ENCODE results near the gene NCKAP5. TPM values are rescaled to one million over a fixed set of nuclear protein-coding genes. Genes with fewer than 3 reads are reported as not detected.

NCKAP5 gene
- total and polyA plus RNA-seq, 2 of the 8 experiments (the other 6 are each of a cell fraction or from before 2014, with no cell fraction given), result 0.27 to 0.86 TPM

- ChIA-PET POLR2A (ENCODE audit: partially characterized antibody) (no interaction called here), CTCF (ENCODE audit: partially characterized antibody) (interaction anchor here (0.5 to 1.1 kb wide), 4 partner anchors 10 to 615 kb away, joined by 3 to 4 read pairs (median 4); no protein-coding TSS in a partner anchor)
- Histone ChIP-seq H2BK15ac (ENCODE audit: low read length) (no peak overlapping the region), H3K4me2 (ENCODE audit: insufficient read depth in 1 of 2, low read depth in 2 of 2, low read length in 2 of 2) (no peak overlapping the region), H4K5ac (ENCODE audit: insufficient read length, low read depth, low read length) (no peak overlapping the region), H3K79me1 (ENCODE audit: low read depth, low read length) (no peaks in the 10 kb centered on the region), H3K4ac (replicated peaks; ENCODE audit: insufficient read length, low read depth, low read length) (no peak overlapping the region), H3K9ac (replicated peaks in 1 of 4; ENCODE audit: extremely low read depth in 1 of 4, low read depth in 3 of 4, low read length in 3 of 4) (no peak overlapping the region), H2BK120ac (replicated peaks; ENCODE audit: low read depth, low read length) (no peak overlapping the region), H4K8ac (ENCODE audit: extremely low read depth, insufficient read depth, low read length) (no peak overlapping the region), H3K27ac (ENCODE audit: low read depth, low read length) (no peak overlapping the region), H3K23ac (ENCODE audit: insufficient read length) (no peak overlapping the region), H3K56ac (replicated peaks; ENCODE audit: insufficient read length, low read depth, low read length) (no peak overlapping the region), H2BK20ac (ENCODE audit: low read length) (no peak overlapping the region), H3K79me2 (ENCODE audit: control insufficient read depth in 1 of 2, insufficient read depth in 2 of 2, low read length in 2 of 2) (no peaks in the 10 kb centered on the region), H4K20me1 (replicated peaks in 1 of 2; ENCODE audit: control insufficient read depth in 1 of 2, insufficient read depth in 2 of 2, low read length in 2 of 2) (no peaks in the 10 kb centered on the region), H3K4me3 (ENCODE audit: extremely low read depth in 1 of 4, insufficient read depth in 2 of 4, low read depth in 3 of 4, low read length in 4 of 4) (no peak overlapping the region), H2BK12ac (ENCODE audit: low read depth, low read length) (no peak overlapping the region), H3K14ac (ENCODE audit: insufficient read length) (no peak overlapping the region), H4K91ac (replicated peaks; ENCODE audit: insufficient read length, low read length) (no peak overlapping the region), H2BK5ac (ENCODE audit: low read depth, low read length) (no peak overlapping the region), H3K23me2 (ENCODE audit: low read depth, low read length) (no peaks in the 10 kb centered on the region), H3K9me3 (ENCODE audit: insufficient read depth in 2 of 2, low read depth in 1 of 2, low read length in 1 of 2) (no peaks in the 10 kb centered on the region), H2AFZ (ENCODE audit: low read length) (no peak overlapping the region), H3K18ac (ENCODE audit: extremely low read depth, low read length) (no peak overlapping the region), H2AK5ac (ENCODE audit: low read depth, low read length) (no peak overlapping the region), H3K27me3 (replicated peaks in 1 of 4; ENCODE audit: control insufficient read depth in 3 of 4, extremely low read depth in 1 of 4, insufficient read depth in 3 of 4, low read length in 3 of 4) (no peaks in the 10 kb centered on the region), H3K4me1 (replicated peaks in 1 of 4; ENCODE audit: control insufficient read depth in 3 of 4, insufficient read depth in 4 of 4, low read length in 3 of 4) (no peaks in the 10 kb centered on the region), H3K36me3 (ENCODE audit: control insufficient read depth in 2 of 4, insufficient read depth in 4 of 4, low read length in 3 of 4) (no peaks in the 10 kb centered on the region)
- FAIRE-seq, result no peak
- no peak for DNase-seq (ENCODE audit: low read depth in 1 of 2, low spot score in 2 of 2)
- WGBS, 2 experiments (ENCODE audit: extremely low coverage in 1 of 2, insufficient coverage in 1 of 2, insufficient read length in 1 of 2, insufficient replicate concordance in 2 of 2, low coverage in 1 of 2, low lambda C conversion rate in 2 of 2, missing lambda C conversion rate in 1 of 2), result 92% methylated on average over 4 of the region's 4 CpGs; no CpG with 5 or more reads in 1 of the 2 experiments
- no peak for TF ChIP-seq SRF (IDR thresholded peaks at IDR 0.05; ENCODE audit: low read depth, low read length)
Observed at GRCh38 chr2:132902626-132903025, 665.6 kb downstream of the NCKAP5 start.
